SK-N-SH (cell line): Measurements from ENCODE around the gene MIPOL1. TPM values are rescaled to one million over a fixed set of nuclear protein-coding genes. Genes with fewer than 3 reads are reported as not detected.

Source experiments
- CTCF ChIA-PET: fragments of 300-600, 350-600 bp; formaldehyde crosslinking; extraction: SDS; loops from one replicate; lab custom pipeline; 2021; lab: Yijun Ruan, JAX
- POLR2A ChIA-PET: fragments of 350-600 bp; sonication (Branson Sonifier 250); formaldehyde crosslinking; extraction: SDS; loops from one replicate; lab custom pipeline; 2020; ENCODE audit warnings: antibody characterized with exemption, inconsistent platforms; lab: Yijun Ruan, JAX
- DNase-seq: peaks from one replicate; pipeline ENCODE4 v3.0.0; 2012
- H2AFZ ChIP-seq: fragments of 200-600 bp; sonication (generic); 2 replicates; pipeline ENCODE4 v1.8.1; 2016; ENCODE audit warnings: antibody characterized with exemption, mild to moderate bottlenecking, low read depth
- H3F3A ChIP-seq: fragments of 200-600 bp; sonication (generic); replicated peaks from 2 replicates; pipeline ENCODE3; 2016; ENCODE audit warnings: antibody characterized with exemption, mild to moderate bottlenecking; ENCODE audit not compliant: insufficient read depth
- H3K27ac ChIP-seq, 2 experiments: fragments of 200-500 bp in 1 of 2; fragments of 200-600 bp in 1 of 2; sonication (Bioruptor generic) in 1 of 2; sonication (generic), shearing (Covaris generic) in 1 of 2; 2 replicates each; pipeline versions ENCODE4 v1.5.1 to v1.6.1; 2014 to 2016; ENCODE audit warnings: low read depth in 2 of 2, inconsistent platforms in 1 of 2, low read length in 1 of 2, mild to moderate bottlenecking in 1 of 2, mixed read lengths in 1 of 2
- H3K27me3 ChIP-seq: fragments of 200-600 bp; sonication (generic), shearing (Covaris generic); 2 replicates; pipeline ENCODE4 v1.6.1; 2016; ENCODE audit warnings: mixed run types; ENCODE audit not compliant: insufficient read depth
- H3K36me3 ChIP-seq, 2 experiments: fragments of 200-500 bp in 1 of 2; fragments of 200-600 bp in 1 of 2; sonication (Bioruptor generic) in 1 of 2; sonication (generic) in 1 of 2; replicated peaks in 1 of 2; 2 replicates each; pipeline versions ENCODE3 to v1.5.1; 2014 to 2016; ENCODE audit warnings: low read length in 1 of 2, mild to moderate bottlenecking in 1 of 2; ENCODE audit not compliant: insufficient read depth in 2 of 2, control insufficient read depth in 1 of 2
- H3K4me1 ChIP-seq, 2 experiments: fragments of 200-500 bp in 1 of 2; fragments of 200-600 bp in 1 of 2; sonication (Bioruptor generic) in 1 of 2; sonication (generic), shearing (Covaris generic) in 1 of 2; 2 replicates each; pipeline versions ENCODE4 v1.5.1 to v1.6.1; 2014 to 2016; ENCODE audit warnings: low read depth in 1 of 2, low read length in 1 of 2, mixed run types in 1 of 2; ENCODE audit not compliant: insufficient read depth in 2 of 2, control insufficient read depth in 1 of 2
- H3K4me2 ChIP-seq: fragments of 200-600 bp; sonication (generic), shearing (Covaris generic); 2 replicates; pipeline ENCODE4 v1.6.1; 2017; ENCODE audit warnings: mixed run types
- H3K4me3 ChIP-seq, 2 experiments: fragments of 200-500 bp in 1 of 2; fragments of 200-600 bp in 1 of 2; sonication (Bioruptor generic) in 1 of 2; sonication (generic), shearing (Covaris generic) in 1 of 2; 2 replicates each; pipeline versions ENCODE4 v1.5.1 to v1.8.1; 2014 to 2016; ENCODE audit warnings: low read depth in 2 of 2, inconsistent platforms in 1 of 2, low read length in 1 of 2, mild to moderate bottlenecking in 1 of 2, mixed read lengths in 1 of 2, moderate library complexity in 1 of 2
- H3K79me2 ChIP-seq: fragments of 200-600 bp; sonication (generic); 2 replicates; pipeline ENCODE4 v1.8.1; 2017; ENCODE audit warnings: mild to moderate bottlenecking; ENCODE audit not compliant: insufficient read depth
- H3K9ac ChIP-seq: fragments of 200-600 bp; sonication (generic); 2 replicates; pipeline ENCODE4 v1.6.1; 2017; ENCODE audit warnings: mixed run types
- H3K9me2 ChIP-seq: fragments of 200-600 bp; sonication (generic); 2 replicates; pipeline ENCODE4 v1.6.1; 2017; ENCODE audit warnings: mixed run types
- H3K9me3 ChIP-seq: fragments of 200-600 bp; sonication (generic); 2 replicates; pipeline ENCODE4 v1.6.1; 2017; ENCODE audit warnings: mixed run types, mild to moderate bottlenecking, moderate library complexity
- H4K20me1 ChIP-seq: fragments of 200-600 bp; sonication (generic); 2 replicates; pipeline ENCODE4 v1.6.1; 2017; ENCODE audit warnings: mild to moderate bottlenecking, mixed run types; ENCODE audit not compliant: insufficient read depth
- CTCF ChIP-seq: fragments of 200-600 bp; sonication (generic); IDR thresholded peaks from 2 replicates; pipeline ENCODE4 v1.6.1; 2017; ENCODE audit warnings: antibody characterized with exemption, mild to moderate bottlenecking, moderate library complexity
- EZH2phosphoT487 ChIP-seq: fragments of 200-600 bp; sonication (generic); IDR thresholded peaks from 2 replicates; pipeline ENCODE4 v1.6.1; 2017; ENCODE audit warnings: low read depth, mixed run types, mild to moderate bottlenecking, antibody characterized with exemption, moderate library complexity, borderline replicate concordance
- FOXJ3 ChIP-seq: sonication (generic); formaldehyde crosslinking; IDR thresholded peaks from 2 replicates; pipeline ENCODE4 v1.5.1; 2020; ENCODE audit warnings: mild to moderate bottlenecking, missing genetic modification reagents
- GABPA ChIP-seq: IDR thresholded peaks from 2 replicates; pipeline ENCODE4 v1.4.0; 2012; ENCODE audit warnings: low read depth, mild to moderate bottlenecking
- JUND ChIP-seq: IDR thresholded peaks from 2 replicates; pipeline ENCODE4 v1.4.0; 2012
- MAX ChIP-seq: IDR thresholded peaks from 2 replicates; pipeline ENCODE4 v1.4.0; 2012; ENCODE audit warnings: low read depth
- MEF2A ChIP-seq: IDR thresholded peaks from 2 replicates; pipeline ENCODE4 v1.4.0; 2012; ENCODE audit warnings: low read depth, borderline replicate concordance
- MXI1 ChIP-seq: IDR thresholded peaks from 2 replicates; pipeline ENCODE4 v1.6.1; 2012; ENCODE audit warnings: mild to moderate bottlenecking, low read depth, low read length, improper control_type of control experiment
- NRF1 ChIP-seq: IDR thresholded peaks from 2 replicates; pipeline ENCODE4 v1.6.1; 2012; ENCODE audit warnings: low read depth, mild to moderate bottlenecking, low read length
- POLR2AphosphoS5 ChIP-seq: IDR thresholded peaks from 2 replicates; pipeline ENCODE4 v1.6.1; 2012; ENCODE audit warnings: low read depth, low read length
- RAD21 ChIP-seq: IDR thresholded peaks from 2 replicates; pipeline ENCODE4 v1.6.1; 2012; ENCODE audit warnings: mild to moderate bottlenecking, low read length
- SMC3 ChIP-seq: IDR thresholded peaks from 2 replicates; pipeline ENCODE4 v1.6.1; 2012; ENCODE audit warnings: low read depth, low read length, improper control_type of control experiment
- TCF12 ChIP-seq: IDR thresholded peaks from 2 replicates; pipeline ENCODE4 v1.4.0; 2012
- TEAD4 ChIP-seq: IDR thresholded peaks from 2 replicates; pipeline ENCODE4 v1.4.0; 2012; ENCODE audit warnings: mild to moderate bottlenecking, borderline replicate concordance; ENCODE audit not compliant: insufficient read depth
- ZBTB33 ChIP-seq: IDR thresholded peaks from 2 replicates; pipeline ENCODE4 v1.4.0; 2012; ENCODE audit warnings: low read depth, borderline replicate concordance
- WGBS: methylation state at CpG from one replicate; pipeline ENCODE4 v1.1.6; 2017; ENCODE audit warnings: low lambda C conversion rate; 5-methylcytosine and 5-hydroxymethylcytosine counted together
- polyA plus RNA-seq, 3 experiments: library from polyadenylated mRNA; depleted of rRNA; stranded (reverse); fragments of >200 nt; gene quantifications; 2 replicates each; pipeline ENCODE4 v1.2.3, GENCODE V29; 2012
- TF ChIP-seq, protein P1 (sequence below): IDR thresholded peaks from 2 replicates; pipeline ENCODE4; 2012
- TF ChIP-seq, protein P2 (sequence below): IDR thresholded peaks from 2 replicates; pipeline ENCODE4 v1.4.0; 2012; ENCODE audit warnings: low read depth, borderline replicate concordance

Gene MIPOL1
- polyA plus RNA-seq, 1 of the 3 experiments (the other 2 are of a cell fraction), result 0.23 TPM

DNA sequence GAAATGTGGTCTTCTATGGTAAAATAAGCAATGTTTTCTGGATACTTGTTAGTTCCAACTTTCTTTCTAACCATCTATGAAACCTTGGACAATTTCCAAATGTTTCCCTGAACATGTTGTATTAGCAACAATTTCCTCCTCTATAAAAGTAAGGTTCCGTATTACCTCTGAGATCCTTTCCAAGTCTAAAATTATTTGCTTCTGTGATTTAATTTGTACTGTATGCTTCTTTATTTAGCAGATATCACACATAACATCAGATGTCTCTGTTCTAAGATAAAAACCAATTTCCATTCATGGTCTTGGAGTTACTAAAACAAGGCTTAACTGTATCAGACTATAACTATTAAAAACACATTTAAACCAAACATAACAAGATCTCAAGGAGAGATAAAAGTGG, 220.1 kb downstream of the MIPOL1 start:
- no peak overlapping the region for H2AFZ ChIP-seq
- no peak for TF ChIP-seq ZBTB33
- TF ChIP-seq NRF1, result no peak
- TF ChIP-seq, protein P1, sequence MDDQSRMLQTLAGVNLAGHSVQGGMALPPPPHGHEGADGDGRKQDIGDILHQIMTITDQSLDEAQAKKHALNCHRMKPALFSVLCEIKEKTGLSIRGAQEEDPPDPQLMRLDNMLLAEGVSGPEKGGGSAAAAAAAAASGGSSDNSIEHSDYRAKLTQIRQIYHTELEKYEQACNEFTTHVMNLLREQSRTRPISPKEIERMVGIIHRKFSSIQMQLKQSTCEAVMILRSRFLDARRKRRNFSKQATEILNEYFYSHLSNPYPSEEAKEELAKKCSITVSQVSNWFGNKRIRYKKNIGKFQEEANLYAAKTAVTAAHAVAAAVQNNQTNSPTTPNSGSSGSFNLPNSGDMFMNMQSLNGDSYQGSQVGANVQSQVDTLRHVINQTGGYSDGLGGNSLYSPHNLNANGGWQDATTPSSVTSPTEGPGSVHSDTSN, result no peak
- TF ChIP-seq MEF2A, result no peak
- no peak for TF ChIP-seq EZH2phosphoT487
- TF ChIP-seq JUND, result no peak
- TF ChIP-seq SMC3, result no peak
- no peak for TF ChIP-seq CTCF
- no peak for TF ChIP-seq TEAD4
- TF ChIP-seq RAD21, result no peak
- TF ChIP-seq GABPA, result no peak
- TF ChIP-seq MXI1, result no peak
- TF ChIP-seq, all 33 proteins: peak for 0
- Histone ChIP-seq H3K4me1 (no peaks in the 10 kb centered on the region), H3K27me3 (no peaks in the 10 kb centered on the region), H3K9ac (no peak overlapping the region), H4K20me1 (no peaks in the 10 kb centered on the region), H3F3A (no peaks in the 10 kb centered on the region), H3K27ac (no peak overlapping the region), H3K79me2 (no peaks in the 10 kb centered on the region), H3K9me3 (no peaks in the 10 kb centered on the region), H3K4me3 (no peak overlapping the region), H3K36me3 (no peaks in the 10 kb centered on the region), H3K4me2 (no peak overlapping the region), H3K9me2 (no peaks in the 10 kb centered on the region)
- no peak for DNase-seq
- WGBS, result 23% methylated on average over 1 of the region's 1 CpG
- ChIA-PET CTCF (no interaction called here), POLR2A (no interaction called here)

- H3F3A ChIP-seq, result no peaks in the 10 kb centered on the region
- H3K36me3 ChIP-seq, result no peaks in the 10 kb centered on the region
- no peaks in the 10 kb centered on the region for H3K27me3 ChIP-seq
- H2AFZ ChIP-seq, result no peak overlapping the region
- no peaks in the 10 kb centered on the region for H3K4me1 ChIP-seq
- H3K27ac ChIP-seq, result no peak overlapping the region
- TF ChIP-seq TCF12 (no peak), MEF2A (no peak), MAX (no peak), FOXJ3 (CRISPR knock-in tag) (no peak), POLR2AphosphoS5 (no peak), GABPA (no peak)
- TF ChIP-seq, protein P1, result no peak
- TF ChIP-seq, protein P2, sequence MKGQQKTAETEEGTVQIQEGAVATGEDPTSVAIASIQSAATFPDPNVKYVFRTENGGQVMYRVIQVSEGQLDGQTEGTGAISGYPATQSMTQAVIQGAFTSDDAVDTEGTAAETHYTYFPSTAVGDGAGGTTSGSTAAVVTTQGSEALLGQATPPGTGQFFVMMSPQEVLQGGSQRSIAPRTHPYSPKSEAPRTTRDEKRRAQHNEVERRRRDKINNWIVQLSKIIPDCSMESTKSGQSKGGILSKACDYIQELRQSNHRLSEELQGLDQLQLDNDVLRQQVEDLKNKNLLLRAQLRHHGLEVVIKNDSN, result no peak
- no peak overlapping the region for H3K4me2 ChIP-seq
- no peaks in the 10 kb centered on the region for H3K79me2 ChIP-seq
- no peaks in the 10 kb centered on the region for H3K9me2 ChIP-seq
- no peak overlapping the region for H3K9ac ChIP-seq
- DNase-seq, result no peak
- WGBS, result 14% methylated on average over 2 of the region's 2 CpGs
- POLR2A ChIA-PET, result no interaction called here
- no peaks in the 10 kb centered on the region for H4K20me1 ChIP-seq
- H3K9me3 ChIP-seq, result no peaks in the 10 kb centered on the region
- CTCF ChIA-PET, result no interaction called here
- H3K4me3 ChIP-seq, result no peak overlapping the region
Measured at GRCh38 chr14:37420622-37421021, 222.9 kb downstream of the MIPOL1 start.
